ENCODE measurements around the gene CD82. TPM values are rescaled to one million over a fixed set of nuclear protein-coding genes. Genes with fewer than 3 reads are reported as not detected.

The CD82 gene
- 1,000 to 10,000 TPM in 1 of 12 donors, 100 to 1,000 TPM in 1, 10 to 100 TPM in 10; 44.3 to 1,338 (median 68.5) TPM for polyA plus RNA-seq (ENCODE audit: insufficient read length in 12 of 12)
- long read RNA-seq, donor 1, transcript CD82-201 (10 exons, 2,289 nt), result major isoform, 26 of 44 reads
- long read RNA-seq, donor 1, partial matches to known transcripts, result 18 of 44 reads
- long read RNA-seq, donor 1, other reads (novel, unspliced or antisense), result 0 of 44 reads
- long read RNA-seq, donor 2, transcript CD82-201 (10 exons, 2,289 nt), result major isoform, 26 of 26 reads
- long read RNA-seq, donor 2, partial matches to known transcripts, result 0 of 26 reads
- long read RNA-seq, donor 2, other reads (novel, unspliced or antisense), result 0 of 26 reads
- long read RNA-seq, donor 3, transcript CD82-201 (10 exons, 2,289 nt), result major isoform, 15 of 15 reads
- long read RNA-seq, donor 3, partial matches to known transcripts, result 0 of 15 reads
- long read RNA-seq, donor 3, other reads (novel, unspliced or antisense), result 0 of 15 reads
- long read RNA-seq, donor 4, transcript CD82-201 (10 exons, 2,289 nt), result major isoform, 6 of 18 reads
- long read RNA-seq, donor 4, partial matches to known transcripts, result 12 of 18 reads
- long read RNA-seq, donor 4, other reads (novel, unspliced or antisense), result 0 of 18 reads
- long read RNA-seq, donor 5, result 0 reads
- long read RNA-seq, donor 6, transcript CD82-201 (10 exons, 2,289 nt), result major isoform, 11 of 11 reads
- long read RNA-seq, donor 6, partial matches to known transcripts, result 0 of 11 reads
- long read RNA-seq, donor 6, other reads (novel, unspliced or antisense), result 0 of 11 reads
- long read RNA-seq, donor 7, transcript CD82-201 (10 exons, 2,289 nt), result major isoform, 7 of 7 reads
- long read RNA-seq, donor 7, partial matches to known transcripts, result 0 of 7 reads
- long read RNA-seq, donor 7, other reads (novel, unspliced or antisense), result 0 of 7 reads
- long read RNA-seq, donor 8, transcript CD82-201 (10 exons, 2,289 nt), result major isoform, 30 of 38 reads
- long read RNA-seq, donor 8, partial matches to known transcripts, result 6 of 38 reads
- long read RNA-seq, donor 8, other reads (novel, unspliced or antisense), result 0 of 38 reads
- long read RNA-seq, donor 9, transcript CD82-201 (10 exons, 2,289 nt), result major isoform, 15 of 23 reads
- long read RNA-seq, donor 9, partial matches to known transcripts, result 8 of 23 reads
- long read RNA-seq, donor 9, other reads (novel, unspliced or antisense), result 0 of 23 reads
- long read RNA-seq, donor 10, transcript CD82-201 (10 exons, 2,289 nt), result major isoform, 28 of 28 reads
- long read RNA-seq, donor 10, partial matches to known transcripts, result 0 of 28 reads
- long read RNA-seq, donor 10, other reads (novel, unspliced or antisense), result 0 of 28 reads
- long read RNA-seq, donor 11, transcript CD82-201 (10 exons, 2,289 nt), result major isoform, 31 of 37 reads
- long read RNA-seq, donor 11, partial matches to known transcripts, result 5 of 37 reads
- long read RNA-seq, donor 11, other reads (novel, unspliced or antisense), result 0 of 37 reads

- DNase-seq, result peak; percentile 98
Measured at GRCh38 chr11:44565211-44565952, at the start of gene CD82. TSS of gene CD82 (plus strand) at chr11:44565663. CDS start at chr11:44594663, 29,000 bp downstream.

- no peak for DNase-seq
Measured at GRCh38 chr11:44516688-44517507, 48.6 kb upstream of the CD82 start.

GRCh38 chr11:44517541-44517940, 47.9 kb upstream of the CD82 start:
- DNase-seq, result no peak

GRCh38 chr11:44518968-44519550, 46.4 kb upstream of the CD82 start:
- DNase-seq, result no peak

- peak; percentile 45 for DNase-seq
Measured at GRCh38 chr11:44519989-44520737, 45.3 kb upstream of the CD82 start.

- no peak for DNase-seq
Measured at GRCh38 chr11:44521148-44521547, 44.3 kb upstream of the CD82 start.

- DNase-seq, result no peak
Measured at GRCh38 chr11:44522294-44522693, 43.2 kb upstream of the CD82 start.

GRCh38 chr11:44524346-44524745, 41.1 kb upstream of the CD82 start:
- DNase-seq, result no peak

- peak; percentile 59 for DNase-seq
Measured at GRCh38 chr11:44524751-44525201, 40.7 kb upstream of the CD82 start.

- no peak for DNase-seq
Measured at GRCh38 chr11:44525473-44526252, 39.8 kb upstream of the CD82 start.

- no peak for DNase-seq
Measured at GRCh38 chr11:44526438-44526837, 39.0 kb upstream of the CD82 start.

GRCh38 chr11:44527476-44527875, 38.0 kb upstream of the CD82 start:
- no peak for DNase-seq

GRCh38 chr11:44528103-44528502, 37.4 kb upstream of the CD82 start:
- DNase-seq, result no peak

GRCh38 chr11:44528581-44528980, 36.9 kb upstream of the CD82 start:
- DNase-seq, result no peak

- DNase-seq, result no peak
Measured at GRCh38 chr11:44529895-44530412, 35.5 kb upstream of the CD82 start.

- no peak for DNase-seq
Measured at GRCh38 chr11:44530413-44531115, 34.9 kb upstream of the CD82 start.

GRCh38 chr11:44531116-44531504, 34.4 kb upstream of the CD82 start:
- no peak for DNase-seq

All from muscle of arm (tissue), 14 donors.